AG04450 (cell line): ENCODE measurements around the gene GTF2B. TPM values are rescaled to one million over a fixed set of nuclear protein-coding genes. Genes with fewer than 3 reads are reported as not detected.
"Not testable (repeated sequence)": the region's sequence is repeated elsewhere in the genome, so short reads cannot be mapped to it uniquely, and the experiment has no call there.

Source experiments
- CTCF ChIA-PET: fragments of 300-600, 350-600 bp; formaldehyde crosslinking; extraction: SDS; loops from one replicate; lab custom pipeline; 2022; ENCODE audit warnings: antibody characterized with exemption, inconsistent platforms; lab: Charles Lee
- POLR2A ChIA-PET: fragments of 350-600 bp; formaldehyde crosslinking; extraction: SDS; loops from one replicate; lab custom pipeline; 2021; ENCODE audit warnings: antibody characterized with exemption, inconsistent platforms; lab: Yijun Ruan, JAX
- DNase-seq: peaks from one replicate; pipeline ENCODE4 v3.0.0-alpha.2; 2011; ENCODE audit warnings: low read depth, low spot score
- H3K27ac ChIP-seq: one replicate; pipeline ENCODE4 v1.5.1; 2012; ENCODE audit warnings: low read depth, low read length, control low read depth
- H3K27me3 ChIP-seq: one replicate; pipeline ENCODE4 v1.6.0; 2012; ENCODE audit warnings: low read length; ENCODE audit not compliant: control insufficient read depth, insufficient read depth
- H3K4me3 ChIP-seq: 2 replicates; pipeline ENCODE4 v1.5.1; 2011; ENCODE audit warnings: mild to moderate bottlenecking, low read depth, low read length, control low read depth
- H3K9me3 ChIP-seq: 2 replicates; pipeline ENCODE4 v1.5.1; 2012; ENCODE audit warnings: low read length; ENCODE audit not compliant: control insufficient read depth, insufficient read depth
- polyA plus RNA-seq: library from polyadenylated mRNA; depleted of rRNA; stranded (reverse); fragments of >200 nt; gene quantifications from 2 replicates; pipeline ENCODE4 v1.2.3, GENCODE V29; 2011
- TF ChIP-seq, protein P1 (sequence below): IDR thresholded peaks from 2 replicates; pipeline ENCODE4 v1.5.1; 2011; ENCODE audit warnings: low read depth, low read length, control low read depth, inconsistent platforms

Gene GTF2B
- polyA plus RNA-seq, 1 experiment = 51.7 TPM

DNA sequence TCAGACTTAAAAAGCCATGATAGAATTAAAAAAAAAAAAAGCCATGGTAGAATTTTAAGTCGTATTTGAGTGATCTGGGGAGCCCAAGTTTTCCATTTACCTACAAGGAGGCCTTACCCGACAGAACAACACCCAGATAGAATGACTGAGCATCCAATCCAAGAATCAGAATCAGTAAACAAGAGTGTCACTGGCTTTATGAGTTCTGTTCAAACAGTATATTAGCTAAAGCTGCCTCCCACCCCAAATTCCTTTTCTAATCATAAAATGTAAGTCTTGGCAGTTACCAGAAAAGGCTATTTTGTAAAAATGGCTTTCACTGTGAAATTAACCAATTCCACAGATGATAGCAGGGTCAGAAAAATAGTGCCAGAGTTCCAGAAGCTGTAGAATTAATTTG is 1.2 kb downstream of the GTF2B start:
- TF ChIP-seq, protein P1, sequence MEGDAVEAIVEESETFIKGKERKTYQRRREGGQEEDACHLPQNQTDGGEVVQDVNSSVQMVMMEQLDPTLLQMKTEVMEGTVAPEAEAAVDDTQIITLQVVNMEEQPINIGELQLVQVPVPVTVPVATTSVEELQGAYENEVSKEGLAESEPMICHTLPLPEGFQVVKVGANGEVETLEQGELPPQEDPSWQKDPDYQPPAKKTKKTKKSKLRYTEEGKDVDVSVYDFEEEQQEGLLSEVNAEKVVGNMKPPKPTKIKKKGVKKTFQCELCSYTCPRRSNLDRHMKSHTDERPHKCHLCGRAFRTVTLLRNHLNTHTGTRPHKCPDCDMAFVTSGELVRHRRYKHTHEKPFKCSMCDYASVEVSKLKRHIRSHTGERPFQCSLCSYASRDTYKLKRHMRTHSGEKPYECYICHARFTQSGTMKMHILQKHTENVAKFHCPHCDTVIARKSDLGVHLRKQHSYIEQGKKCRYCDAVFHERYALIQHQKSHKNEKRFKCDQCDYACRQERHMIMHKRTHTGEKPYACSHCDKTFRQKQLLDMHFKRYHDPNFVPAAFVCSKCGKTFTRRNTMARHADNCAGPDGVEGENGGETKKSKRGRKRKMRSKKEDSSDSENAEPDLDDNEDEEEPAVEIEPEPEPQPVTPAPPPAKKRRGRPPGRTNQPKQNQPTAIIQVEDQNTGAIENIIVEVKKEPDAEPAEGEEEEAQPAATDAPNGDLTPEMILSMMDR = no peak
- no peak for DNase-seq
- ChIA-PET POLR2A (interaction anchor here (0.6 to 1.0 kb wide), 5 partner anchors 9 to 1030 kb away, joined by 4 to 12 read pairs (median 4); no protein-coding TSS in a partner anchor), CTCF (interaction anchor here (2.5 to 6.6 kb wide), 2 partner anchors 12 to 154 kb away, joined by 7 to 41 read pairs; no protein-coding TSS in a partner anchor)
- no peaks in the 10 kb centered on the region; the same call in 1 of the 2 replicates for H3K9me3 ChIP-seq
- H3K27ac ChIP-seq = no peak overlapping the region
- H3K4me3 ChIP-seq = peak overlapping the region; percentile 97
- H3K27me3 ChIP-seq = no peaks in the 10 kb centered on the region

DNA sequence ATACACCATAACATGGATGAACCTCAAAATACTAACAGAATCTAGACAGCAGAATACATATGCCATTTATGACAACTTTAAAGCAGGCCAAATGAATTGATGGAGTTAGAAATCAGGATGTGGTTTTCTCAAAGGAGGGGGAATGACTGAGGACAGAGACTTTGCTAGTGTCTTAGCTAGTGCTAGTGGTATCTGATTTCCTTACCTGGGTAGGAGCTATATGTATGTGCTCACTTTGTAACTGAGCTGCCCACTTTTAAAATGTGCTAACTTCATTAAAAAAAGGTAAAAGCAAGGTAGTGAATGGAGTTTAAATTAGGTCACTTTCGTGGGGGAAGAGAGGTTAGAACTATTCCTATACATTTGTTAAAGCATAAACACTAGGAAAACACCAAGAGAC is 2.6 kb downstream of the GTF2B start:
- no peak for DNase-seq
- ChIA-PET CTCF (interaction anchor here (2.5 to 6.6 kb wide), 2 partner anchors 11 to 153 kb away, joined by 7 to 41 read pairs; no protein-coding TSS in a partner anchor), POLR2A (no interaction called here)
- TF ChIP-seq, protein P1 = no peak
- H3K27me3 ChIP-seq = no peaks in the 10 kb centered on the region
- H3K9me3 ChIP-seq = no peaks in the 10 kb centered on the region; the same call in 1 of the 2 replicates
- no peak overlapping the region for H3K27ac ChIP-seq
- no peak overlapping the region for H3K4me3 ChIP-seq

DNA sequence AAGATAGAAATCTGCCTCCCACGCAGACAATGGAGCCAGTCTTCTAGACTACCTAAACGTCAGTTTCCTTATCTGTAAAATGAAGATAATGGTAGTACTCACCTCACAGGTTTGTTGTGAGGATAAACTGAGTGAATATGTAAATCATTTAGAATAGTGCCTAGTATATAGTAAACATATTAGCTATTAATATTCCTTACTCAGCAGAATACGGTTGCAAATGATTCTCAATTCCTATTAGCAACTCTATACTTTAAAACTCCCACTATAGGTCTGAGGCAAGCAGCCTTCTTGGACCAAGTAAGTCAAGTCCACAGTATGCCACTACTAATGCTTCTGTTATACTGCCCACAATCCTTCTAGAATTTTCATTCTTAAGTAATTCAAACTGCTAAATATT is 5.4 kb downstream of the GTF2B start:
- POLR2A ChIA-PET = no interaction called here
- TF ChIP-seq, protein P1 = no peak
- no peak for DNase-seq
- H3K27me3 ChIP-seq = no peaks in the 10 kb centered on the region
- CTCF ChIA-PET = interaction anchor here (6.6 kb wide), 1 partner anchor 8 kb away, joined by 41 read pairs; no protein-coding TSS in a partner anchor
- H3K27ac ChIP-seq = no peak overlapping the region
- H3K4me3 ChIP-seq = no peak overlapping the region
- H3K9me3 ChIP-seq = no peaks in the 10 kb centered on the region

DNA sequence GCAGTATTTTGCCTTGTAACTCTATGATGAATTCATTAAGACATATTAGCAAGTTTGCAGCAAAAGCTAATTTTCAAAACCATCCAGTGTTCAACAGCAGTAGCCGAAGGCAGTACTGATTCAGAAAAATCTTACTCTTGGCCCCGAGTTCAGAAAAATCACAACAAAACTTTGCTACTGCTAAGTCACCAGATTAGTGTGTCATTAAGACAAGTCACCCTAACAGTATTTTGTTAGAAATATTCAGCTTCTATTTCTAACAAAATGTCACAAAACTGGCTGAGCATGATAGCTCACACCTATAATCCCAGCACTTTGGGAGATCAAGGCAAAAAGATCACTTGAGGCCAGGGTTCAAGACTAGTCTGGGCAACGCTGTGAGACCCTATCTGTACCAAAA is 8.2 kb downstream of the GTF2B start:
- DNase-seq = no peak
- no peaks in the 10 kb centered on the region for H3K27me3 ChIP-seq
- no peak overlapping the region for H3K27ac ChIP-seq
- TF ChIP-seq, protein P1 = no peak
- H3K4me3 ChIP-seq = no peak overlapping the region
- ChIA-PET POLR2A (no interaction called here), CTCF (interaction anchor here (0.6 to 1.2 kb wide), 2 partner anchors 59 to 227 kb away, joined by 3 to 4 read pairs; no protein-coding TSS in a partner anchor)
- no peaks in the 10 kb centered on the region for H3K9me3 ChIP-seq

DNA sequence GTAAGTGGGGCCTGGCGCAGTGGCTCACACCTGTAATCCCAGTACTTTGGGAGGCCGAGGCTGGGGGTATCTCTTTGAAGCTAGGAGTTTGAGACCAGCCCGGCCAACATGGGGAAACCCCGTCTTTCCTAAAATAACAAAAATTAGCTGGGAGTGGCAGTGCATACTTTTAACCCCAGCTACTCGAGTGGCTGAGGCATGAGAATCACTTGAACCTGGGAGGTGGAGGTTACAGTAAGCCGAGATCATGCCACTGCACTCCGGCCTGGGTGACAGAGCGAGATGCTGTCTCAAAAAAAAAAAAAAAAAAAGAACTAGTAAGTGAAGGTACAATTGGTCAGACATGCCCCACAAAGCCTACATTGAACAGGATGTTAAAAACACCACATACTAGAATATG is 10.7 kb downstream of the GTF2B start:
- ChIA-PET CTCF (interaction anchor here (0.5 to 5.2 kb wide), 4 partner anchors 24 to 233 kb away, joined by 3 to 38 read pairs (median 4); no protein-coding TSS in a partner anchor), POLR2A (interaction anchor here (0.7 kb wide), 1 partner anchor 10 kb away, joined by 4 read pairs; no protein-coding TSS in a partner anchor)
- not testable (repeated sequence) for H3K27me3 ChIP-seq, DNase-seq, H3K4me3 ChIP-seq, H3K9me3 ChIP-seq, H3K27ac ChIP-seq
